ENCODE data around the gene C11orf58. TPM values are rescaled to one million over a fixed set of nuclear protein-coding genes. Genes with fewer than 3 reads are reported as not detected.

Gene C11orf58
- polyA plus RNA-seq, 1 donor from 2014 or later, result 226 TPM

- H3K36me3 ChIP-seq (ENCODE audit: insufficient read depth, low read length), result peaks cover 9% of the 10 kb centered on the region
- no peak overlapping the region for H3K4me3 ChIP-seq (ENCODE audit: low read length)
- no peak overlapping the region for H3K9ac ChIP-seq (ENCODE audit: low read length)
- H2AFZ ChIP-seq (ENCODE audit: low read depth, low read length), result no peak overlapping the region
- H3K9me2 ChIP-seq (ENCODE audit: insufficient read depth, low read length), result no peaks in the 10 kb centered on the region
- no peaks in the 10 kb centered on the region for H3K79me2 ChIP-seq (replicated peaks; ENCODE audit: insufficient read depth, low read length)
- H3K9me3 ChIP-seq (ENCODE audit: low read length), result no peaks in the 10 kb centered on the region
- H3K27ac ChIP-seq (ENCODE audit: low read length), result no peak overlapping the region
- H3K27me3 ChIP-seq (ENCODE audit: insufficient read depth, low read depth, low read length), result no peaks in the 10 kb centered on the region
- no peak for TF ChIP-seq CTCF (IDR thresholded peaks at IDR 0.05; ENCODE audit: poor library complexity, severe bottlenecking)
- no peak for TF ChIP-seq EZH2 (IDR thresholded peaks at IDR 0.05; ENCODE audit: borderline replicate concordance, insufficient read depth, low read length, poor library complexity, severe bottlenecking)
- no peak for TF ChIP-seq POLR2AphosphoS5 (IDR thresholded peaks at IDR 0.05)
- no peak for TF ChIP-seq TAF1 (IDR thresholded peaks at IDR 0.05; ENCODE audit: low read depth)
- TF ChIP-seq SMC3 (conservative IDR thresholded peaks at IDR 0.05; ENCODE audit: poor library complexity), result no peak
- no peak for TF ChIP-seq RAD21 (conservative IDR thresholded peaks at IDR 0.05)
- TF ChIP-seq MXI1 (conservative IDR thresholded peaks at IDR 0.05; ENCODE audit: poor library complexity, severe bottlenecking), result no peak
- TF ChIP-seq EP300 (conservative IDR thresholded peaks at IDR 0.05; ENCODE audit: poor library complexity, severe bottlenecking), result no peak
- no peak for TF ChIP-seq REST (IDR thresholded peaks at IDR 0.05; ENCODE audit: borderline replicate concordance)
- no peak overlapping the region for H3K4me2 ChIP-seq (ENCODE audit: low read length)
- no peaks in the 10 kb centered on the region for H3F3A ChIP-seq (ENCODE audit: insufficient read depth, low read length, poor library complexity, severe bottlenecking)
- H4K20me1 ChIP-seq (ENCODE audit: insufficient read depth), result no peaks in the 10 kb centered on the region
Measured at GRCh38 chr11:16778876-16779275, 40.4 kb downstream of the C11orf58 start.

- H3K36me3 ChIP-seq (ENCODE audit: insufficient read depth, low read length), result peaks cover 9% of the 10 kb centered on the region
- H3K4me3 ChIP-seq (ENCODE audit: low read length), result no peak overlapping the region
- no peaks in the 10 kb centered on the region for H3K9me2 ChIP-seq (ENCODE audit: insufficient read depth, low read length)
- H3K4me2 ChIP-seq (ENCODE audit: low read length), result no peak overlapping the region
- H3K27ac ChIP-seq (ENCODE audit: low read length), result no peak overlapping the region
- no peak overlapping the region for H3K9ac ChIP-seq (ENCODE audit: low read length)
- H4K20me1 ChIP-seq (ENCODE audit: insufficient read depth), result no peaks in the 10 kb centered on the region
- H3K9me3 ChIP-seq (ENCODE audit: low read length), result no peaks in the 10 kb centered on the region
- no peaks in the 10 kb centered on the region for H3F3A ChIP-seq (ENCODE audit: insufficient read depth, low read length, poor library complexity, severe bottlenecking)
- H3K79me2 ChIP-seq (replicated peaks; ENCODE audit: insufficient read depth, low read length), result no peaks in the 10 kb centered on the region
- no peaks in the 10 kb centered on the region for H3K27me3 ChIP-seq (ENCODE audit: insufficient read depth, low read depth, low read length)
- H2AFZ ChIP-seq (ENCODE audit: low read depth, low read length), result no peak overlapping the region
- no peak for TF ChIP-seq TAF1 (IDR thresholded peaks at IDR 0.05; ENCODE audit: low read depth)
- no peak for TF ChIP-seq POLR2AphosphoS5 (IDR thresholded peaks at IDR 0.05)
- TF ChIP-seq EZH2 (IDR thresholded peaks at IDR 0.05; ENCODE audit: borderline replicate concordance, insufficient read depth, low read length, poor library complexity, severe bottlenecking), result no peak
- TF ChIP-seq EP300 (conservative IDR thresholded peaks at IDR 0.05; ENCODE audit: poor library complexity, severe bottlenecking), result no peak
- no peak for TF ChIP-seq SMC3 (conservative IDR thresholded peaks at IDR 0.05; ENCODE audit: poor library complexity)
- no peak for TF ChIP-seq RAD21 (conservative IDR thresholded peaks at IDR 0.05)
- TF ChIP-seq MXI1 (conservative IDR thresholded peaks at IDR 0.05; ENCODE audit: poor library complexity, severe bottlenecking), result no peak
- TF ChIP-seq REST (IDR thresholded peaks at IDR 0.05; ENCODE audit: borderline replicate concordance), result no peak
- TF ChIP-seq CTCF (IDR thresholded peaks at IDR 0.05; ENCODE audit: poor library complexity, severe bottlenecking), result no peak
Measured at GRCh38 chr11:16779436-16779835, 41.0 kb downstream of the C11orf58 start.
